Measurements from ENCODE around the gene SASS6. TPM values are rescaled to one million over a fixed set of nuclear protein-coding genes. Genes with fewer than 3 reads are reported as not detected.

Gene SASS6
- total and polyA plus RNA-seq, 2 donors (not counting 3 experiments of a cell fraction or from before 2014, with no cell fraction given): 0.44 to 7.3 TPM

GRCh38 chr1:100137602-100138001 lies 4.9 kb upstream of the SASS6 start:
- H3K4me2 ChIP-seq (ENCODE audit: insufficient read depth, low read length): no peak overlapping the region
- intact Hi-C loops (cut with micrococcal nuclease): loop anchor here (10.0 kb wide), 1 partner anchor 757 kb away; the partner anchor contains the start of genes EXTL2 and SLC30A7
- peaks cover 11% of the 10 kb centered on the region for H3K79me2 ChIP-seq (ENCODE audit: control insufficient read depth, insufficient read depth, low read length)
- no peak overlapping the region for H2AFZ ChIP-seq (ENCODE audit: low read depth, low read length)
- H3K9me1 ChIP-seq (replicated peaks; ENCODE audit: control insufficient read depth, extremely low read depth, insufficient read depth, low read length): no peaks in the 10 kb centered on the region
- H3K9me3 ChIP-seq (replicated peaks; ENCODE audit: control insufficient read depth, insufficient read depth, low read length): no peaks in the 10 kb centered on the region
- no peak for TF ChIP-seq JUN (IDR thresholded peaks at IDR 0.05; ENCODE audit: borderline replicate concordance, insufficient read depth, insufficient read length, low read depth)
- TF ChIP-seq CTCF (IDR thresholded peaks at IDR 0.05; ENCODE audit: extremely low read depth in 1 of 2, insufficient read depth in 1 of 2, low read depth in 1 of 2, low read length in 2 of 2): no peak
- no peak for TF ChIP-seq GATA2 (IDR thresholded peaks at IDR 0.05; ENCODE audit: insufficient read depth, insufficient read length, low read depth, low read length)
- no peak for TF ChIP-seq MYC (IDR thresholded peaks at IDR 0.05; ENCODE audit: low read depth, low read length)
- TF ChIP-seq MAX (IDR thresholded peaks at IDR 0.05; ENCODE audit: insufficient read depth, insufficient read length): no peak
- no peak overlapping the region for H3K9ac ChIP-seq (replicated peaks; ENCODE audit: extremely low read depth, insufficient read depth, low read length)
- H3K27me3 ChIP-seq (ENCODE audit: control insufficient read depth in 2 of 2, insufficient read depth in 2 of 2, low read length in 2 of 2): no peaks in the 10 kb centered on the region
- ChIA-PET POLR2A (no interaction called here), CTCF (no interaction called here)
- BruUV-seq (replicated peaks): no TSS peak
- no peak overlapping the region for H3K27ac ChIP-seq (ENCODE audit: insufficient read depth, low read depth, low read length)
- H3K36me3 ChIP-seq (ENCODE audit: control insufficient read depth in 2 of 2, extremely low read depth in 1 of 2, insufficient read depth in 2 of 2, low read length in 2 of 2): peaks cover 5 to 23% of the 10 kb centered on the region in 2 experiments
- DNase-seq (ENCODE audit: low read depth, low spot score) (no peak), FAIRE-seq (no peak)
- H3K4me3 ChIP-seq (replicated peaks in 1 of 3; ENCODE audit: insufficient read depth in 1 of 3, low read depth in 1 of 3, low read length in 3 of 3): no peak overlapping the region
- H4K20me1 ChIP-seq (replicated peaks; ENCODE audit: control insufficient read depth, extremely low read depth, insufficient read depth, low read length): no peaks in the 10 kb centered on the region
- dilution Hi-C loops (cut with MboI; ENCODE audit: extremely low pct_ligation_motif_present, low sequenced_read_pairs): no loop called here
- peaks cover 9% of the 10 kb centered on the region for H3K4me1 ChIP-seq (ENCODE audit: control insufficient read depth, extremely low read depth, insufficient read depth, low read length)

GRCh38 chr1:100134872-100135271 lies 2.1 kb upstream of the SASS6 start:
- H3K9ac ChIP-seq (replicated peaks; ENCODE audit: extremely low read depth, insufficient read depth, low read length): no peak overlapping the region
- H3K9me3 ChIP-seq (replicated peaks; ENCODE audit: control insufficient read depth, insufficient read depth, low read length): no peaks in the 10 kb centered on the region
- dilution Hi-C loops (cut with MboI; ENCODE audit: extremely low pct_ligation_motif_present, low sequenced_read_pairs): no loop called here
- TF ChIP-seq EZH2 (IDR thresholded peaks at IDR 0.05; ENCODE audit: borderline replicate concordance, low read depth, low read length, severe bottlenecking) (no peak), CTCF (IDR thresholded peaks at IDR 0.05; ENCODE audit: extremely low read depth in 1 of 2, insufficient read depth in 1 of 2, low read depth in 1 of 2, low read length in 2 of 2) (no peak), FOS (IDR thresholded peaks at IDR 0.05; ENCODE audit: borderline replicate concordance, insufficient read depth, low read length) (no peak), POLR2AphosphoS5 (IDR thresholded peaks at IDR 0.05; ENCODE audit: insufficient read depth, low read depth, low read length) (no peak), MAX (IDR thresholded peaks at IDR 0.05; ENCODE audit: insufficient read depth, insufficient read length) (no peak), GATA2 (IDR thresholded peaks at IDR 0.05; ENCODE audit: insufficient read depth, insufficient read length, low read depth, low read length) (no peak), POLR2A (IDR thresholded peaks at IDR 0.05; ENCODE audit: low read depth, low read length) (no peak), JUN (IDR thresholded peaks at IDR 0.05; ENCODE audit: borderline replicate concordance, insufficient read depth, insufficient read length, low read depth) (no peak), MYC (IDR thresholded peaks at IDR 0.05; ENCODE audit: low read depth, low read length) (no peak)
- H2AFZ ChIP-seq (ENCODE audit: low read depth, low read length): no peak overlapping the region
- FAIRE-seq (no peak), DNase-seq (ENCODE audit: low read depth, low spot score) (no peak)
- POLR2A ChIA-PET: no interaction called here
- intact Hi-C loops (cut with micrococcal nuclease): loop anchor here (5.0 to 10.0 kb wide), 3 partner anchors 163 to 760 kb away; partner anchors contain the start of genes EXTL2 and SLC30A7
- no TSS peak for BruUV-seq (replicated peaks)
- CTCF ChIA-PET: no interaction called here
- H3K4me2 ChIP-seq (ENCODE audit: insufficient read depth, low read length): no peak overlapping the region
- H3K9me1 ChIP-seq (replicated peaks; ENCODE audit: control insufficient read depth, extremely low read depth, insufficient read depth, low read length): no peaks in the 10 kb centered on the region
- H3K36me3 ChIP-seq (ENCODE audit: control insufficient read depth in 2 of 2, extremely low read depth in 1 of 2, insufficient read depth in 2 of 2, low read length in 2 of 2): peaks cover 2 to 14% of the 10 kb centered on the region in 2 experiments
- H4K20me1 ChIP-seq (replicated peaks; ENCODE audit: control insufficient read depth, extremely low read depth, insufficient read depth, low read length): no peaks in the 10 kb centered on the region
- no peak overlapping the region for H3K4me3 ChIP-seq (replicated peaks in 1 of 3; ENCODE audit: insufficient read depth in 1 of 3, low read depth in 1 of 3, low read length in 3 of 3)
- H3K27ac ChIP-seq (ENCODE audit: insufficient read depth, low read depth, low read length): no peak overlapping the region
- H3K4me1 ChIP-seq (ENCODE audit: control insufficient read depth, extremely low read depth, insufficient read depth, low read length): peaks cover 24% of the 10 kb centered on the region
- peaks cover 32% of the 10 kb centered on the region for H3K79me2 ChIP-seq (ENCODE audit: control insufficient read depth, insufficient read depth, low read length)
- no peaks in the 10 kb centered on the region for H3K27me3 ChIP-seq (ENCODE audit: control insufficient read depth in 2 of 2, insufficient read depth in 2 of 2, low read length in 2 of 2)
